ENCODE results near the gene CALM3. TPM values are rescaled to one million over a fixed set of nuclear protein-coding genes. Genes with fewer than 3 reads are reported as not detected.
A peak's percentile ranks its signal among the peaks of the same experiment; 100 is the strongest.

Gene CALM3
- total and polyA plus RNA-seq, 2 donors from 2014 or later, result 217 to 350 TPM

DNA sequence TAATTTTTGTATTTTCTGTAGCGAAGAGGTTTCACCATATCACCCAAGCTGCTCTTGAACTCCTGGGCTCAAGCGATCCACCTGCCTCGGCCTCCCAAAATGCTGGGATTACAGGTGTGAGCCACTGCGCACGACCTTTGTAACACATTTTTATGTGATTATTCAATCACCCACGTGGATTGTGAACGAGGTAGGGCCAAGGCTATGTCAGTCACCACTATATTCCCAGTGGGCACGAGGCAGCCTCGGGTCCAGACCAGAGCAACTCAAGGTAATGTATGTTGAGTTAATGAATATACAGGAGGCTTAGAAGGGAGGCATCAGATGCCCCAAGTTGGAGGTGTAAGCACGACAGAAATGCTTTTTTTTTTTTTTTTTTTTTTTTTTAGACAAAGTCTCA is 14.8 kb downstream of the CALM3 start:
- Histone ChIP-seq H3K4me1 (ENCODE audit: control insufficient read depth in 2 of 3, insufficient read depth in 2 of 3, low read depth in 1 of 3, low read length in 3 of 3) (peaks cover 0 to 7% (median 4%) of the 10 kb centered on the region in 3 donors), H3K27ac (ENCODE audit: low read depth in 2 of 2, low read length in 2 of 2) (no peak overlapping the region), H3K9me3 (ENCODE audit: control insufficient read depth in 2 of 3, insufficient read depth in 1 of 3, low read length in 3 of 3) (no peaks in the 10 kb centered on the region), H3K36me3 (ENCODE audit: control insufficient read depth in 2 of 3, insufficient read depth in 3 of 3, low read length in 3 of 3) (no peaks in the 10 kb centered on the region), H3K9ac (ENCODE audit: low read length in 3 of 3) (no peak overlapping the region), H3K27me3 (ENCODE audit: control insufficient read depth, insufficient read depth, low read length) (no peaks in the 10 kb centered on the region), H3K4me3 (ENCODE audit: low read length in 3 of 3) (no peak overlapping the region)
- FAIRE-seq (no peak), DNase-seq (peak in 2 of 5 donors; percentile 22 to 31)
- no peak for TF ChIP-seq CTCF (IDR thresholded peaks at IDR 0.05; ENCODE audit: borderline replicate concordance, extremely low read depth, insufficient read depth)
- intact Hi-C loops (cut with DNase I), result no loop called here

GRCh38 chr19:46616631-46617322 is 15.6 kb downstream of the CALM3 start:
- intact Hi-C loops (cut with DNase I), result no loop called here
- Histone ChIP-seq H3K36me3 (ENCODE audit: control insufficient read depth in 2 of 3, insufficient read depth in 3 of 3, low read length in 3 of 3) (no peaks in the 10 kb centered on the region), H3K27me3 (ENCODE audit: control insufficient read depth, insufficient read depth, low read length) (no peaks in the 10 kb centered on the region), H3K9ac (ENCODE audit: low read length in 3 of 3) (no peak overlapping the region), H3K4me1 (ENCODE audit: control insufficient read depth in 2 of 3, insufficient read depth in 2 of 3, low read depth in 1 of 3, low read length in 3 of 3) (peaks cover 0 to 7% (median 4%) of the 10 kb centered on the region in 3 donors), H3K4me3 (ENCODE audit: low read length in 3 of 3) (no peak overlapping the region), H3K27ac (ENCODE audit: low read depth in 2 of 2, low read length in 2 of 2) (no peak overlapping the region), H3K9me3 (ENCODE audit: control insufficient read depth in 2 of 3, insufficient read depth in 1 of 3, low read length in 3 of 3) (no peaks in the 10 kb centered on the region)
- FAIRE-seq, result no peak
- peak; percentile 46 for TF ChIP-seq CTCF (IDR thresholded peaks at IDR 0.05; ENCODE audit: borderline replicate concordance, extremely low read depth, insufficient read depth)
- peak; percentile 59 to 78 (median 64) for DNase-seq

DNA sequence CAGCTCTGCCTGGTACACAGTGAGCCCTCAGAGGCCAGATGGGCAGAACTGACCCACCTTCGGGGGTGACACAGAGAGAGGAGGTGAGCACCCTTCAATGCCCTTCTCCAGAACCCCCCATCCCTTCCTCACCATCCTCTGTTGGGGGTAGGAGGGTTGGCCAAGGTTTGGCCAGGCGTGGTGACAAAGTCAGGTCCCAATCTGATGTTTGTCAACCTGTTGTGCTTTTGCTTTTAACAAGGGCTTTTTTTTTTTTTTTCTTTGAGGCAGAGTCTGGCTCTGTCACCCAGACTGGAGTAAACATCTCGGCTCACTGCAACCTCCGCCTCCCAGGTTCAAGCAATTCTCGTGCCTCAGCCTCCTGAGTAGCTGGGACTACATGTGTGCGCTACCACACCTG is 16.5 kb downstream of the CALM3 start:
- intact Hi-C loops (cut with DNase I), result no loop called here
- DNase-seq (peak in 1 of 5 donors; percentile 46), FAIRE-seq (no peak)
- no peaks in the 10 kb centered on the region for H3K36me3 ChIP-seq (ENCODE audit: control insufficient read depth in 2 of 3, insufficient read depth in 3 of 3, low read length in 3 of 3)
- H3K27ac ChIP-seq (ENCODE audit: low read depth in 2 of 2, low read length in 2 of 2), result no peak overlapping the region
- H3K9me3 ChIP-seq (ENCODE audit: control insufficient read depth in 2 of 3, insufficient read depth in 1 of 3, low read length in 3 of 3), result no peaks in the 10 kb centered on the region
- no peak overlapping the region for H3K4me3 ChIP-seq (ENCODE audit: low read length in 3 of 3)
- H3K27me3 ChIP-seq (ENCODE audit: control insufficient read depth, insufficient read depth, low read length), result no peaks in the 10 kb centered on the region
- H3K4me1 ChIP-seq (ENCODE audit: control insufficient read depth in 2 of 3, insufficient read depth in 2 of 3, low read depth in 1 of 3, low read length in 3 of 3), result peaks cover 0 to 7% (median 4%) of the 10 kb centered on the region in 3 donors
- H3K9ac ChIP-seq (ENCODE audit: low read length in 3 of 3), result no peak overlapping the region
- TF ChIP-seq CTCF (IDR thresholded peaks at IDR 0.05; ENCODE audit: borderline replicate concordance, extremely low read depth, insufficient read depth), result no peak

Measured in kidney (tissue), 14 donors.